ENCODE results near the gene SPDL1. TPM values are rescaled to one million over a fixed set of nuclear protein-coding genes. Genes with fewer than 3 reads are reported as not detected.
A peak's percentile ranks its signal among the peaks of the same experiment; 100 is the strongest.

The SPDL1 gene
- total and polyA plus RNA-seq, 2 experiments from 2014 or later: 177 to 215 TPM

DNA sequence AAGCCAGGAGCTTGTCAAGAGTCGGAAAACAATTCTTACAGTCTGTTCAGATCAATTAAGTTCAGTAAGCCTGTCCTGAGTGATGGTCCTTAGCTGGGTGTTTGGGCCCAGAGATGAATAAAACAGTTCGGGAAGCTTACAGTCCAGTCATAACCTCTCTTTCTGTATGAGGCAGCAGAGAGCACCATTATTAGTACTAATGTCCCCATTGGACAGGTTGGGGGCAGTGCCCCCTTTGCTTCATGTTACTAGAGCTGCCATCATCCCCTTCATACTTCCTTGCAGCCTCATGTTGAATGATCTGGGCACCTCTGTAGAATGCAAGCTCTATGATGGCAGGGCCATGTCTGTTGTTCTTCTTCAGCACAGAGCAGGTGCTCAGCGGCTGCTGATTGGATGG is 63.3 kb downstream of the SPDL1 start:
- TF ChIP-seq EZH2 (IDR thresholded peaks at IDR 0.05; ENCODE audit: insufficient read depth, poor library complexity, severe bottlenecking): no peak
- no peak for TF ChIP-seq EZH2phosphoT487 (IDR thresholded peaks at IDR 0.05; ENCODE audit: insufficient read depth, low read depth)

DNA sequence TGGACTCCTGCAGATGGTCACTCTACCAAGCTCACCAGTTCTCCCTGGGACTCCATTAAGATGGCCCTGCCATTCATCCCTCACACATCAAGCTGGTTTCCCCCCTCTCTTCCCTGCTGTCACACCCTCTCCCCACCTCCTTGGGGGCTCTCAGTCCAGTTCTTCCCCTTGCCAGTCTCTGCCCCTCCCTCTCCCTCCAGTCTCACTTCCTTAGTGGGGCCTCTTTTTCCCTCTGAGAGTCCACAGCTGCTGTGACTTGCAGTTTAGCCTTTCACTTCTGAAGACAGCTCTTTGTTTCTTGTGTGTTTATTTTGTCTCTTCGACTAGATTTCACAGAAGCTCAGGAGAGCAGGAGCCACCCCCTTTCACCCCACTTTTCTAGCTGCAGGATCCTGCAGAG is 64.0 kb downstream of the SPDL1 start:
- no peaks in the 10 kb centered on the region for H4K20me1 ChIP-seq (ENCODE audit: insufficient read depth)
- no peaks in the 10 kb centered on the region for H3K9me2 ChIP-seq (ENCODE audit: insufficient read depth)
- peaks cover 33% of the 10 kb centered on the region for H3F3A ChIP-seq (ENCODE audit: insufficient read depth)
- no peaks in the 10 kb centered on the region for H3K79me2 ChIP-seq (ENCODE audit: insufficient read depth)
- H3K36me3 ChIP-seq (ENCODE audit: low read depth): no peaks in the 10 kb centered on the region
- in situ Hi-C loops (cut with MboI): no loop called here
- peak overlapping the region; percentile 32; the same call in 1 of the 2 replicates for H2AFZ ChIP-seq
- DNase-seq: no peak
- no peak overlapping the region for H3K4me3 ChIP-seq
- WGBS, 2 experiments (ENCODE audit: low coverage in 1 of 2, low lambda C conversion rate in 2 of 2, missing lambda C conversion rate in 2 of 2): 8 to 41% methylated on average over 1 of the region's 1 CpG
- no peaks in the 10 kb centered on the region for H3K9me3 ChIP-seq (ENCODE audit: low read depth)
- no peaks in the 10 kb centered on the region for H3K27me3 ChIP-seq (replicated peaks; ENCODE audit: insufficient read depth)
- no peak overlapping the region for H3K9ac ChIP-seq
- H3K4me2 ChIP-seq (ENCODE audit: unreplicated experiment): no peak overlapping the region
- peaks cover 38% of the 10 kb centered on the region for H3K4me1 ChIP-seq (ENCODE audit: insufficient read depth)
- no peak for TF ChIP-seq EZH2phosphoT487 (IDR thresholded peaks at IDR 0.05; ENCODE audit: insufficient read depth, low read depth)
- TF ChIP-seq EZH2 (IDR thresholded peaks at IDR 0.05; ENCODE audit: insufficient read depth, poor library complexity, severe bottlenecking): no peak
- H3K27ac ChIP-seq: peak overlapping the region; percentile 81

More for the DNA sequence above, 63.3 kb downstream of the SPDL1 start:
- H3K9me2 ChIP-seq (ENCODE audit: insufficient read depth): no peaks in the 10 kb centered on the region
- no peak overlapping the region for H3K27ac ChIP-seq
- no peak overlapping the region for H3K4me3 ChIP-seq
- H3K4me2 ChIP-seq (ENCODE audit: unreplicated experiment): no peak overlapping the region
- no peaks in the 10 kb centered on the region for H4K20me1 ChIP-seq (ENCODE audit: insufficient read depth)
- no peaks in the 10 kb centered on the region for H3K79me2 ChIP-seq (ENCODE audit: insufficient read depth)
- 88% methylated on average over 3 of the region's 3 CpGs for WGBS, 2 experiments (ENCODE audit: low coverage in 1 of 2, low lambda C conversion rate in 2 of 2, missing lambda C conversion rate in 2 of 2)
- DNase-seq: no peak
- no peaks in the 10 kb centered on the region for H3K9me3 ChIP-seq (ENCODE audit: low read depth)
- in situ Hi-C loops (cut with MboI): no loop called here
- peaks cover 33% of the 10 kb centered on the region for H3F3A ChIP-seq (ENCODE audit: insufficient read depth)
- no peaks in the 10 kb centered on the region for H3K36me3 ChIP-seq (ENCODE audit: low read depth)
- H3K9ac ChIP-seq: no peak overlapping the region
- H3K4me1 ChIP-seq (ENCODE audit: insufficient read depth): peaks cover 37% of the 10 kb centered on the region
- no peaks in the 10 kb centered on the region for H3K27me3 ChIP-seq (replicated peaks; ENCODE audit: insufficient read depth)
- no peak overlapping the region for H2AFZ ChIP-seq

DNA sequence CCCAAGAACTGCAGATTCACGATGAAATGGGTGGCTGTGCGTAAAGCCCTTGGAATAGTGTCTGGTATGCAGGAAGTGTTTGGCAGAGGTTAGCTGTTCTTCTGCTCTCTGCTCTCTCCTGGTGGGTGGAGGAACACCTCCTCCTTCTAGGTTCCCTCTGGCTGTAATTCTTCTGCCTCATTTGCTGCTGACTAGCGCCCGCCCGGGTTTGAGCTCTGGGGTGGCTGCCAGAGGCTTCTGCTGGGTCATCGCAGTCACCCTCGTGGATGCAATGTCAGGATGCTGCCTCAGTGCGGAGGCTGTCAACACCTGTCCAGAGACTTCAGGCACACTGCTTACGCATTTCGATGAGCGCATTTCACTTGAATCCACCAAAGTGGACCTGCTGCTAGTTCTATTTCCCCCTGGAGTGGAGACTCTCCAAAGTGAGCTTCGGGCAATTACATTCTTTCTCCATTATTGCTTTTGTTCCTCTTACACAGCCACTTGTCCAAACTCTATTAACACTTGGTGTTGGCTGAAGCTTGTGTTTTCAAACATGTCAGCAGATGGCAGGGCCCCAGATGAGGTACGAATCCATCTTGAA is 65.2 kb downstream of the SPDL1 start:
- peak overlapping the region; percentile 37 for H3K4me2 ChIP-seq (ENCODE audit: unreplicated experiment)
- peak; percentile 90 for DNase-seq
- H2AFZ ChIP-seq: no peak overlapping the region

DNA sequence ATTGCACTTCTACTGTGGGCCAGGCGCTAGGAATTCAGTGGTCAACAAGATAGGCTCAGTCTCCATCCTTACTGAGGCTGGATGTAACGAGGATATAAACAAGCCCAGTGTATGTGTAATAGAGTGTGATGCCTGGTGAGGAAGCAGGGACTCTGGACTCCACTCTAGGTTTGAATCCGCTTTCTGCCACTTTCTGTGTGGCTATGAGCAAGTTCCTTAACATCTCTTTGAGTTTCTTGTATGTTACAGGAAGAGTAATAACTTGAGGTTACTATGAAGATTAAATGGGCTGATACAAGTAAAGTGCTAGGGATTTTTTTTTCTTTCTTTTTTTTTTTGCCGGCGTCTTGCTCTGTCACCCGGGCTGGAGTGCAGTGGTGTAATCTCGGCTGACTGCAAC is 65.9 kb downstream of the SPDL1 start:
- 83% methylated on average over 7 of the region's 7 CpGs for WGBS, 2 experiments (ENCODE audit: low coverage in 1 of 2, low lambda C conversion rate in 2 of 2, missing lambda C conversion rate in 2 of 2)
- H3K36me3 ChIP-seq (ENCODE audit: low read depth): no peaks in the 10 kb centered on the region
- H4K20me1 ChIP-seq (ENCODE audit: insufficient read depth): no peaks in the 10 kb centered on the region
- H3F3A ChIP-seq (ENCODE audit: insufficient read depth): peaks cover 33% of the 10 kb centered on the region
- no peaks in the 10 kb centered on the region for H3K9me2 ChIP-seq (ENCODE audit: insufficient read depth)
- H3K79me2 ChIP-seq (ENCODE audit: insufficient read depth): no peaks in the 10 kb centered on the region
- no peak overlapping the region; the same call in 1 of the 2 replicates for H3K9ac ChIP-seq
- TF ChIP-seq EZH2phosphoT487 (IDR thresholded peaks at IDR 0.05; ENCODE audit: insufficient read depth, low read depth) (no peak), EZH2 (IDR thresholded peaks at IDR 0.05; ENCODE audit: insufficient read depth, poor library complexity, severe bottlenecking) (no peak)
- H3K4me1 ChIP-seq (ENCODE audit: insufficient read depth): peaks cover 38% of the 10 kb centered on the region
- no peaks in the 10 kb centered on the region for H3K9me3 ChIP-seq (ENCODE audit: low read depth)
- H3K4me3 ChIP-seq: no peak overlapping the region
- no peaks in the 10 kb centered on the region for H3K27me3 ChIP-seq (replicated peaks; ENCODE audit: insufficient read depth)
- in situ Hi-C loops (cut with MboI): no loop called here
- H2AFZ ChIP-seq: no peak overlapping the region
- peak; percentile 28 for DNase-seq
- no peak overlapping the region for H3K4me2 ChIP-seq (ENCODE audit: unreplicated experiment)
- peak overlapping the region; percentile 81 for H3K27ac ChIP-seq

More for the DNA sequence above, 65.2 kb downstream of the SPDL1 start:
- WGBS, 2 experiments (ENCODE audit: low coverage in 1 of 2, low lambda C conversion rate in 2 of 2, missing lambda C conversion rate in 2 of 2): 36 to 41% methylated on average over 13 of the region's 13 CpGs
- Histone ChIP-seq H3K4me3 (no peak overlapping the region), H3K27me3 (replicated peaks; ENCODE audit: insufficient read depth) (no peaks in the 10 kb centered on the region), H3K27ac (peak overlapping the region; percentile 81), H4K20me1 (ENCODE audit: insufficient read depth) (no peaks in the 10 kb centered on the region), H3K9ac (peak overlapping the region; percentile 55), H3K9me2 (ENCODE audit: insufficient read depth) (no peaks in the 10 kb centered on the region), H3K9me3 (ENCODE audit: low read depth) (no peaks in the 10 kb centered on the region), H3K36me3 (ENCODE audit: low read depth) (no peaks in the 10 kb centered on the region), H3K79me2 (ENCODE audit: insufficient read depth) (no peaks in the 10 kb centered on the region), H3F3A (ENCODE audit: insufficient read depth) (peaks cover 33% of the 10 kb centered on the region), H3K4me1 (ENCODE audit: insufficient read depth) (peaks cover 38% of the 10 kb centered on the region)
- in situ Hi-C loops (cut with MboI): no loop called here
- TF ChIP-seq EZH2 (IDR thresholded peaks at IDR 0.05; ENCODE audit: insufficient read depth, poor library complexity, severe bottlenecking) (no peak), EZH2phosphoT487 (IDR thresholded peaks at IDR 0.05; ENCODE audit: insufficient read depth, low read depth) (no peak)
